GM18505 (cell line): Measurements from ENCODE around the gene ALG1.

Experiments
- ATAC-seq: cut with Tn5 transposase; IDR thresholded peaks from one replicate; pipeline ENCODE4 v1.9.1; 2021; ENCODE audit not compliant: unreplicated experiment
- POLR2A ChIP-seq: IDR thresholded peaks from 4 replicates; pipeline ENCODE4 v1.6.1; 2011; ENCODE audit warnings: borderline replicate concordance; ENCODE audit not compliant: insufficient read depth, insufficient read length; ENCODE audit errors: extremely low read depth

The ALG1 gene

GRCh38 chr16:5060073-5060641 lies 11.5 kb upstream of the ALG1 start:
- no peak for ATAC-seq
- TF ChIP-seq POLR2A: no peak

- TF ChIP-seq POLR2A: no peak
- no peak for ATAC-seq
Measured at GRCh38 chr16:5062051-5062450, 9.6 kb upstream of the ALG1 start.

- ATAC-seq: no peak
- no peak for TF ChIP-seq POLR2A
Measured at GRCh38 chr16:5062790-5063765, 8.6 kb upstream of the ALG1 start.

DNA sequence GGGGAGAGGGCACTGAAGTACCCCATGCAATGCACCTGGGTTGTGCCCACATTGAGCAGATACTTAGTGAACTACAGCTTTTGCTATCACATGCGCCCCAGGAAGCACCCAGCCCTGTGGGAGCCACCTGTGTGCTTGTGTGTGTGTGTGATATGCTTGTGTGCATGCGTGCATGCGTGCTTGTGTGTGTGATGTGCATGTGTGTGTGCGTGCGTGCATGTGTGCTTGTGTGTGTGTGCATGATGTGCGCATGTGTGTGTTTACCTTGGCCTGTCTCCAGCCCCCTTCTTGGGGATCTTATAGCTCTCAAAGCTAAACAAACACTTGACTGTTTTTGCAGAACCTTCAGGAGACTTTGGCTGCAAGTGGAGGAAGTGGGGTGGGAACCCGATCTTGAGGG lies 6.7 kb upstream of the ALG1 start:
- TF ChIP-seq POLR2A: no peak
- ATAC-seq: no peak

DNA sequence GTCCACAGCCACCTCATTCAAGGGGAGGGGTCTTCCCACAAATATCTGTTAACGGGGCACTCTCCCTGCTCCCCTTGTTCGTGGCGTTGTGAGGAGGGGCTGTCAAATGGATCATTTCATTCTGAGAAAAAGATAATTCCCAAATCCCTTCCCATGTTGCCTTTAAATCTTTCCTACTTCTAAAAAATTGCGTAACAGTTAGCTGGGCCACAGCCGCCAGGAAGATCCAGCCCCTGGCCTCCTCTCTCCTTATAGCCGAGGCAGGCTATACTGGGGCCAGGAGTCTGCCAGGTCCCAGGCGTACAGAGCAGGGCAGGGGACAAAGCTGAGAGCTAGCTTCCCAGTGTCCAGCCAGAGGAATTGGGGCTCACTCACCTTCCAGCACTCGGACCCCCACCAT lies 6.3 kb upstream of the ALG1 start:
- ATAC-seq: no peak
- TF ChIP-seq POLR2A: no peak

GRCh38 chr16:5065813-5066212 lies 5.8 kb upstream of the ALG1 start, which contains the start of gene C16orf89:
TSS of gene C16orf89 (minus strand) at chr16:5065956. CDS start at chr16:5065908, 48 bp downstream.
- no peak for TF ChIP-seq POLR2A
- no peak for ATAC-seq

GRCh38 chr16:5066511-5066910 lies 5.1 kb upstream of the ALG1 start:
- TF ChIP-seq POLR2A: no peak
- ATAC-seq: no peak

- no peak for ATAC-seq
- no peak for TF ChIP-seq POLR2A
Measured at GRCh38 chr16:5069048-5069447, 2.6 kb upstream of the ALG1 start.

GRCh38 chr16:5069854-5070253 lies 1.8 kb upstream of the ALG1 start:
- no peak for ATAC-seq
- no peak for TF ChIP-seq POLR2A

- no peak for ATAC-seq
Measured at GRCh38 chr16:5070431-5071186, 1.0 kb upstream of the ALG1 start.

GRCh38 chr16:5071341-5071680 lies 332 bp upstream of the ALG1 start:
- no peak for TF ChIP-seq POLR2A
- no peak for ATAC-seq

More at GRCh38 chr16:5070431-5071186, 1.0 kb upstream of the ALG1 start:
- no peak for TF ChIP-seq POLR2A

GRCh38 chr16:5072334-5073278 lies 963 bp downstream of the ALG1 start:
- no peak for ATAC-seq
- TF ChIP-seq POLR2A: no peak
